Measurements from ENCODE around the gene TTN.

Gene TTN

GRCh38 chr2:178844269-178844668 lies 37.0 kb upstream of the TTN start:
- no peak for TF ChIP-seq CTCF (IDR thresholded peaks at IDR 0.05; ENCODE audit: insufficient read depth, missing control alignments)
- no peak for FAIRE-seq
- DNase-seq (ENCODE audit: insufficient read length, low spot score) = no peak

GRCh38 chr2:178843697-178844096 lies 36.5 kb upstream of the TTN start:
- DNase-seq (ENCODE audit: insufficient read length, low spot score) = no peak
- no peak for FAIRE-seq
- TF ChIP-seq CTCF (IDR thresholded peaks at IDR 0.05; ENCODE audit: insufficient read depth, missing control alignments) = no peak

- no peak for TF ChIP-seq CTCF (IDR thresholded peaks at IDR 0.05; ENCODE audit: insufficient read depth, missing control alignments)
- FAIRE-seq (no peak), DNase-seq (ENCODE audit: insufficient read length, low spot score) (no peak)
Measured at GRCh38 chr2:178836807-178837206, 29.6 kb upstream of the TTN start.

GRCh38 chr2:178834086-178834485 lies 26.9 kb upstream of the TTN start:
- FAIRE-seq (no peak), DNase-seq (ENCODE audit: insufficient read length, low spot score) (no peak)
- no peak for TF ChIP-seq CTCF (IDR thresholded peaks at IDR 0.05; ENCODE audit: insufficient read depth, missing control alignments)

- peak; percentile 35 for FAIRE-seq
- DNase-seq (ENCODE audit: insufficient read length, low spot score) = no peak
- no peak for TF ChIP-seq CTCF (IDR thresholded peaks at IDR 0.05; ENCODE audit: insufficient read depth, missing control alignments)
Measured at GRCh38 chr2:178833382-178833781, 26.2 kb upstream of the TTN start.

GRCh38 chr2:178830451-178830850 lies 23.2 kb upstream of the TTN start:
- FAIRE-seq (no peak), DNase-seq (ENCODE audit: insufficient read length, low spot score) (no peak)
- TF ChIP-seq CTCF (IDR thresholded peaks at IDR 0.05; ENCODE audit: insufficient read depth, missing control alignments) = no peak

- TF ChIP-seq CTCF (IDR thresholded peaks at IDR 0.05; ENCODE audit: insufficient read depth, missing control alignments) = no peak
- no peak for DNase-seq (ENCODE audit: insufficient read length, low spot score)
- no peak for FAIRE-seq
Measured at GRCh38 chr2:178829981-178830380, 22.8 kb upstream of the TTN start.
